ENCODE results near the gene SIRT3.
A peak's percentile ranks its signal among the peaks of the same experiment; 100 is the strongest.

Gene SIRT3

GRCh38 chr11:270451-271318 lies 34.5 kb upstream of the SIRT3 start:
- DNase-seq (ENCODE audit: low spot score): no peak

DNA sequence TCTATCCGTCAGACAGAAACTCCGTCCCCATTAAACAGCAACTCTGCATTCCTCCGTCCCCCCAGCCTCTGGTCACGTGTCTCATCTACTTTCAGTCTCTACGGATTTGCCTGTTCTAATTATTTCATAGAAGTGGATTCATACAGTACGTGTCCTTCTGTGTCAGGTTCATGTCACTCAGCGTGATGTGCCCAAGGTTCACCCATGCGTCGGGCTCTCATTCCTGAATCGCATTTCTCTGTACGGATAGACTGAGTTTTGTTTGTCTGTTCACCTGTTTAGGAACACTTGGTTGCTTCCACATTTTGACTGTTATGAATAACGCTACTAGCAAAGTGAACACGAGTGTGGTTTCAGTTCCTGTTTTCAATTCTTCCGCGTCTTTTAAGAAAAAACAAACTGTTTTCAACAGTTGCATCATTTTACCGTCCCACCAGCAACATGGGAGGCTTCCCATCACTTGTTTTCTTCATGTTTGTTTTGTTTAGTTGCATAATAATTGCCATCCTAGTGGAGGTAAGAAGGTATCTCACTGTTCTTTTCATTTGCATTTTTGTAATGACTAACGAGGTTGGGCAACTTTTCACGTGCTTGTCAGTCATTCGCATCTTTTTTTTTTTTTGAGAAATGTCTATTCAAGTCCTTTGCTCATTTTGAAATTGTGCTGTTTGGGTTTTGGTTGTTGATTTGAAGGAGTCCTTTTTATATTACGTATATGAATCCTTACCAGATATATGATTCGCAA lies 33.2 kb upstream of the SIRT3 start:
- DNase-seq (ENCODE audit: low spot score): peak; percentile 67

GRCh38 chr11:268716-269145 lies 32.6 kb upstream of the SIRT3 start:
- peak; percentile 53 for DNase-seq (ENCODE audit: low spot score)

DNA sequence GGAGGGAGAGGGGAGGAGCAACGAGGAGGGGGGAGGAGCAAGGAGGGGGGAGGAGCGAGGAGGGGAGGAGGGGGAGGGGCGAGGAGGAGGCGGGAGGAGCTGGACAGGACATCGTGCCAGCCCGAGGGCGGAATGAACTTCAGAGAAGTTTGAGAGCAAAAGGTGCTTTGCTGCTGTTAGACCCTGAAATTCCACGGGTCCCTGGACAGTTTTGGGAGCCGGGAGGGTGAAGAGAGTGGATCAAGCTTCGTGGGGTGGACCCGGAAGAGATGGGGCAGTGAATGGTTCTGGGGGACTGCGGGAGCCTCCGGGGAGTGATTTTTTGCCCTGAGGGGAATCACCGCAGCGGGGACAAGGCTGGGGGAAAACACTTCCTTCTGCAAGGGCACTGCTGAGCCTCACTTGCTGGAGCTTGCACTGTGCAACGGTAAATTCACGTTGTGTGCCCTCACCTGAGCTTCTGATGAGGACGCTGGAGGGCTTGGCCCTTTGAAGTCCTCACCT lies 31.4 kb upstream of the SIRT3 start:
- DNase-seq (ENCODE audit: low spot score): peak; percentile 58

DNA sequence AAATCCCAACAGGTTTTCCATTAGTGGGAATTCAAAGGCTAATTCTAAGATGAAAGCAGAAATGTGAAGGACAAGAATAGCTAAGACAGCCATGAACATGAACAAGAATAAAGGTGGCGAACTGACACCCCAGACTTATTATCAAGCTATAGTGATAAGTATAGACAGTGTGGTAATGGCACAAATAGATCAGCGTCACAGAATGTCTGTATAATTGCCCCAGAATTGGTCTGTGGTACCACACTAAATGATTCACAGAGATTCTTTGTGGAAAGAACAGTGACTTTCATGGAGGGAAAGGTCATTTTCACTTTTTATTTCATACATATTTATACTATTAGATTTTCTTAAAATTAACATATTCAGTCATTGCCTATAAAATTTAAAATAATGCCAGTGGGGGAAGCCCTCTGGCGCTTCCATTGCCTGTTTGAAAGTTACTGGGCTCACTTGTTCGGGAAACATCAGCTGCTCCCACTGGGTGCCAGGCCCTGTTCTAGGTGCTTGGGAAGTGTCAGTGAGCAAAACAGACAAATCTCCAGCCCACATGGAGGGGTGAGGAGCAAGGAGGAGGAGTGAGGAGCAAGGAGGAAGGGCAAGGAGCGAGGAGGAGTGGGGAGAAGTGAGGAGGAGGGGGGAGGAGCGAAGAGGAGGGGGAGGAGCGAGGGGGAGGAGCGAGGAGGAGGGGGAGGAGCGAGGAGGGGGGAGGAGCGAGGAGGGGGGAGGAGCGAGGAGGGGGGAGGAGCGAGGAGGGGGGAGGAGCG lies 30.7 kb upstream of the SIRT3 start:
- no peak for DNase-seq (ENCODE audit: low spot score)

- no peak for DNase-seq (ENCODE audit: low spot score)
Measured at GRCh38 chr11:261624-262023, 25.5 kb upstream of the SIRT3 start.

- DNase-seq (ENCODE audit: low spot score): no peak
Measured at GRCh38 chr11:259413-259812, 23.3 kb upstream of the SIRT3 start.

DNA sequence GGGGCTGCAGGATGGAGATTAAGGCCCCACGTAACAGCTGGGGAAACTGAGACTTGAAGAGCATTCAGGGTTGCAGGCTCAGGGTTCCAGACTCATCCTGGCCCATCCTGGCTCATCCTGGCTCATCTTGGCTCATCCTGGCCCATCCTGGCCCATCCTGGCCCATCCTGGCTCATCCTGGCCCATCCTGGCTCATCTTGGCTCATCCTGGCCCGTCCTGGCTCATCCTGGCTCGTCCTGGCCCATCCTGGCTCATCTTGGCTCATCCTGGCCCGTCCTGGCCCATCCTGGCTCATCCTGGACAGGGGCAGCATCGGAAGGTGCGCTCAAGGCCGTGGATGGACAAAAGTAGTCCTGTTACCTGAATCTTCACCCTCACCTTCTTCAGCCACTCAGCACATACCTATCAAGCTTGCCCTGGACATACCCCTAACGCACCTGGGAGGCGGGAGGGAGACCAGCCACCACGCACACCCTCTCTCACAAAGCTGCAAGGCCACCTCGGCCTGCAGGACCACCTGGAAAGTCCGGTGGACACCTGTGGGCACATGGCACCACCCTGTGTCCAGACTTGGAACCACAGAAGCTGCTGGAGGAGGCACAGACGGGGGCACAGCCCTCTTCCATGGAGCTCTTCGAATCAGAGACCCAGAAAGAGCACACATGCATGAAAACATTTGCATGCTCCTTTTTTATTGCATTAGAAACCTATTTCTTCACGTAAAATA lies 21.8 kb upstream of the SIRT3 start:
- DNase-seq (ENCODE audit: low spot score): no peak

DNA sequence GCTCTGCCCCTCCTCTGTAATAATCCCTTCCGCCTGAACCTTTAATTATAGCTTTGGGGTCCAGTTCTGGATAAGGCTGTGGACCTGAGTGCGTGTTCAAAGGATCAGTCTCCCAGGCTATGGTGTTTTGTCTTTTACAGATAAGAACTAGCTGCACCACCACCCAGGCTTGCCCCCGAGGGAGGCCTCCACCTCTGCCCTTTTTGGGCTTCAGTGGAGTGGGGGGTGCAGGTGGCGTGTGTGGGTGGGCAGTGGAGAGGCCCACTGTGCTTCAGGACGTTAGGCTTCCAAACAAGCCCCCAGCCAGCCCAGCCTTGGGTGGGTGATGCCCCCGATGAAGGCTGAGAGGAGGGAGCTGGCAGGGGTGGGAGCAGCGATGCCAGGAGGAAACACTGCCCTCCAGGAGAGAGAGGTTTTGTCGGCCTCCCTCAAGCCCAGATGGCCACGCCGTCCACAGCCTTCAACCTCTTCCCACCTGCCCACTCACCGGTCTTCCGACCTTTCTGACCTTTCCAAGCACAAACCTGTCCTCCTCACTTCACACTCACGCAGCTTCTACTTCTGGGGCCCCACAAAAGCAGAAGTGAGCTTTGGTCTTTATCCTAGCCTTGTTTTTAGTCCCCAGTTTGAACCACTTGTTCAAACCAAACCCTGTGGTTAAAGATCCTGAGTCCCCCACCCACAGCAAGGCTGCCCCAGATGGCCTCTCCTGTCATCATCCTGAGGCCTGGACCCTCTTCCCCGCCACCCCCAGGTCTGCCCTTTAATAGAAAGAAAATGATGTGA lies 21.0 kb upstream of the SIRT3 start:
- no peak for DNase-seq (ENCODE audit: low spot score)

DNA sequence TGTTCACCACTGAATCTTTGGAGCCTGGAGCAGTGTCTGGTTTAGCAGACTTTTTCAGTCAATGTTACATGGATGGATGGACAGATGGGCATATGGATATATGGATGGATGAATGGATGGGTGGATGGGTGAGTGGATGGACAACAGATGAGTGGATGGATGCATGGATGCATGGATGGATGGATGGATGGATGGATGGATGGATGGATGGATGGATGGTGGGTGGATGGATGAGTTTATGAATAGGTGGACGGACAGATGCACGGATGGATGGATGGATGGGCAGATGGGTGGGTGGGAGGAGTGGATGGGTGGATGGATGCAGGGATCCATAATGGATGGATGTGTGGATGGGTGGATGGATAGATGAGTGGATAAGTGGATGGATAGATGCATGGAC lies 19.7 kb upstream of the SIRT3 start:
- no peak for DNase-seq (ENCODE audit: low spot score)

- no peak for DNase-seq (ENCODE audit: low spot score)
Measured at GRCh38 chr11:255176-255575, 19.0 kb upstream of the SIRT3 start.

GRCh38 chr11:253886-254270 lies 17.7 kb upstream of the SIRT3 start:
- DNase-seq (ENCODE audit: low spot score): no peak

- no peak for DNase-seq (ENCODE audit: low spot score)
Measured at GRCh38 chr11:253160-253885, 17.2 kb upstream of the SIRT3 start.

DNA sequence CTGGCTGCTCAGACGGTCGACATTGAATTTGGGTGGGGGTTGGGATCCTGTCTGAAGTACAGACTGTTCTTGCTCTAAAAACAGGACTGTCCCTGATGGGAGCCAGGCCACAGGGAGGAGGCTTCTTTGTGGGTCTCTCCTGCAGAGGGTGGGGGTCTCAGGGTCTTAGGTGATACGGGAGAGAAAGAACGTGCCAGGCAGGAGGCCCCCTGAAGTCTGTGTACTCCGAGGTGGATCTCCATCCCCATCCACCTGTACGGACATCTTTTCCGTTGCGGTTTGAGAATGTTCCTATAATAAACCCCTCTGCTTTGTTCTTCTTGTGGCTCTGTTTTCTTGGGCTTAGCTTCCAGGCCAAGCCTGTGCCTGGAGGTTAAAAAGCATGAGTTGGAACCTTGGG lies 16.5 kb upstream of the SIRT3 start:
- DNase-seq (ENCODE audit: low spot score): no peak

- no peak for DNase-seq (ENCODE audit: low spot score)
Measured at GRCh38 chr11:251550-251949, 15.4 kb upstream of the SIRT3 start.

- peak; percentile 81 for DNase-seq (ENCODE audit: low spot score)
Measured at GRCh38 chr11:250740-251299, 14.7 kb upstream of the SIRT3 start.

DNA sequence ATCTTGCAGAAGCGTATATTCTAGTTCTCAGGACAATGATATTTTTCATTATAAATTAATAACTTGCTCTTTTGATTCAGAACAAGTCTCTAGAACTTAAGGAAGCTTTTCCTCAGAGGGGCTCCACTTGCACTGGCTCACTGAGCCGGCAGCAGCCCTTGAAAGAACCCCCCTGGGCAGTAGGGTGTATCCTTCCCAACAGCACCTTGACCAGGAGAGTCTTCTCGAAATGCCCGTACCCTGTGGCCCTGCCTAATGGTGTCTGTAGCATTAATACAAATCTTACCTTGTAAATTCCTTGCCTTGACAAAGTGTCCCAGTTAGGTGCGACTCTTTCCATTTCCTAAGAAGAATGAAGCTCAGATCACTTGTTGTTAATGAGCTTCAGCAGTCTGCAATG lies 14.1 kb upstream of the SIRT3 start:
- no peak for DNase-seq (ENCODE audit: low spot score)

DNA sequence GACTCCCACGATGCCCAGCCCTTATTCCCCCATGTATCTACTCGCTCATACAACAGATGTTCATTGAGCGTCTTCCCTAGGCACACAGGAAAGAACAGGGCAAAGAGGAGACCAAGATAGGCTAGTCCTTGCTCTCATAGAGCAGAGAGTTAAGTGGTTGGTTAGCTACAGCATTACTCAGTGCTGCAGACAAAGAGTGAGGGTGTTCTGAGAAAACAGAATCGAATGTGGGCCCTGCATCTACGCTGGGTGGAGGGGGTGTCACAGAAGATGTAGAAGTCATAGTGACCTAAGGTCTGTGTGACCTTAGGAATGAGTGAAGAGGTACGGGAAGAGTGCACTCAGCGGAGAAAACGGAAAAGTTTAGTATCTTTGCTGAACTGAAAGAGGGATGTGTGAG lies 12.9 kb upstream of the SIRT3 start:
- no peak for DNase-seq (ENCODE audit: low spot score)

- DNase-seq (ENCODE audit: low spot score): no peak
Measured at GRCh38 chr11:244376-244775, 8.2 kb upstream of the SIRT3 start.

DNA sequence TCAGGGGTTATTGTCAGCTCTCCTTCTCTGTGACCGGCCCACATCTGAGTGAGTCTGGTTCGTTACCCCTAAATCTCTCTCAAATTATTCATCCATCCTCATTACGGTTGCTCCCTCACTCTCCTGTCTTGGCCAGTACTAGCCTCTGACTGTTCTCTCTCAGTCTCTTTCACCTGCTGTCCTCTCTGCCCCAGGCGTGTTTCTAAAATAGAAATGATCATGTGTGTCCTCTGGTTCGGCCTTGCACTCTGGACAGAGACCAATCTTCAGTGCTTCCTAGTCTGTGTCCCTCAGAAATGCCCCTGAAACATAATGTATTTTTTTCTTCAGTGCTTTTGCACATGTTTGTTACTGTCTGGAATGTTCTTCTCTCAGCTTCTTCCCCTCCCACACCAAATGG lies 5.5 kb upstream of the SIRT3 start:
- no peak for DNase-seq (ENCODE audit: low spot score)
